Vagina (tissue), 2 donors: ENCODE measurements around the gene MIER3. TPM values are rescaled to one million over a fixed set of nuclear protein-coding genes. Genes with fewer than 3 reads are reported as not detected.

Experiments used
- DNase-seq, 2 donors: peaks; one replicate each; pipeline ENCODE4 v3.0.0-alpha.2; 2017; ENCODE audit errors: extremely low spot score in 2 of 2
- H3K27ac ChIP-seq: fragments of 200-600 bp; sonication (generic); one replicate; pipeline ENCODE4 v1.5.1; 2019
- H3K27me3 ChIP-seq: fragments of 200-600 bp; sonication (generic); one replicate; pipeline ENCODE4 v1.5.1; 2019
- H3K36me3 ChIP-seq, 2 donors: fragments of 200-600 bp; sonication (generic); one replicate each; pipeline ENCODE4 v1.5.1; 2017 to 2019
- H3K4me1 ChIP-seq: fragments of 200-600 bp; sonication (generic); one replicate; pipeline ENCODE4 v1.5.1; 2019
- H3K4me3 ChIP-seq, 2 donors: fragments of 200-600 bp; sonication (generic); 1 replicate in 1 of 2; 2 replicates in 1 of 2; pipeline ENCODE4 v1.5.1; 2016 to 2019
- H3K9me3 ChIP-seq: fragments of 200-600 bp; sonication (generic); one replicate; pipeline ENCODE4 v1.5.1; 2019
- CTCF ChIP-seq, 3 experiments: fragments of 450-650 bp in 2 of 3; fragments of 200-600 bp in 1 of 3; sonication (generic) in 1 of 3; IDR thresholded peaks; one replicate each; pipeline ENCODE4 v1.5.1; 2017 to 2019; ENCODE audit warnings: antibody characterized with exemption in 3 of 3, mild to moderate bottlenecking in 2 of 3, moderate library complexity in 2 of 3
- POLR2A ChIP-seq, 2 donors: fragments of 450-650 bp; IDR thresholded peaks; one replicate each; pipeline ENCODE4 v1.6.1; 2017; ENCODE audit warnings: antibody characterized with exemption in 2 of 2, mild to moderate bottlenecking in 2 of 2, moderate library complexity in 2 of 2
- POLR2AphosphoS5 ChIP-seq, 2 donors: sonication (generic); formaldehyde crosslinking; IDR thresholded peaks; one replicate each; pipeline ENCODE4 v1.9.0; 2017; ENCODE audit warnings: antibody characterized with exemption in 2 of 2, mild to moderate bottlenecking in 2 of 2, low read depth in 1 of 2; ENCODE audit not compliant: insufficient read depth in 1 of 2
- intact Hi-C: fragments of 100-400 bp; cut with DNase I; formaldehyde crosslinking; loops from one replicate; pipeline ENCODE4 v1.15.1; 2023
- total RNA-seq: library from RNA; depleted of rRNA; stranded (reverse); fragments of >200 nt; gene quantifications from one replicate; pipeline ENCODE4 v1.2.3, GENCODE V29; 2016

Gene MIER3
- total RNA-seq, 1 donor from 2014 or later, result 16.0 TPM

DNA sequence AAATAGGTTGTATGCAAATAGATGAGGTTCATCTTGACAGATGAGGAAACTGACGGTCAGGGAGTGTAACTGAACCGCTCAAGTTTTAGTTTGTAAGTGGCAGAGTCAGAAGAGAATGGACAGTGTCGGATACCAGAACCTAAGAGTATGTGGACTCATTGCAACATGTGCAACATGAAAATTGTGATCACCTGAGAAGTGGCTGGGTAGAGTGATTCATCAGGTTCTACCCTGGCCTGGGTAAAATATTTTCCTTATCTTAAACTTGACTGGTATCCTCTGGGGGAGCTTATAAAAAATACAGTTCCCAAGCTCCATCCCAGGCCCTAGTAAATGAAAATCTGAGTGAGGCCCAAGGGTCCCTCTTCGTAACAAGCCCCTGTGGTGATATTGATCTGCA is 35.2 kb upstream of the MIER3 start:
- intact Hi-C loops, result no loop called here
- no peak for DNase-seq
- no peak for TF ChIP-seq CTCF (IDR thresholded peaks at IDR 0.05)
- no peak for TF ChIP-seq POLR2AphosphoS5 (IDR thresholded peaks at IDR 0.05; ENCODE audit: insufficient read depth in 1 of 2, low read depth in 1 of 2)
- no peak for TF ChIP-seq POLR2A (IDR thresholded peaks at IDR 0.05)
- H3K27ac ChIP-seq, result no peak overlapping the region
- no peaks in the 10 kb centered on the region for H3K4me1 ChIP-seq
- no peak overlapping the region for H3K4me3 ChIP-seq
- H3K9me3 ChIP-seq, result no peaks in the 10 kb centered on the region
- H3K36me3 ChIP-seq, result no peaks in the 10 kb centered on the region
- no peaks in the 10 kb centered on the region for H3K27me3 ChIP-seq

DNA sequence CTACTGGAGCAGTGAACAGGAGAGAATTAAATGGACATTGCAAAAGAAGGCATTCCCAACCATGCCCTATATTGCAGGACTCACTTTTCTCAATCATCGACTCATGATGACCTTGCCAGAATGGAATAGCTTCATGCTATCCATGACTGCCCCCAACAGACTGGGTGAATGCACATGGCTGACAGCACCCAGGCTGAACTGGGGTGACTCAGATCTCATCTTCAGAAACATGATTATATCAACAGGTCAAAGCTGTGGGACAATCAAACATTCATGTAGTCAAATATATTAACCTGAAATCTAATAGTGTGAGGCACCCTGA is 34.7 kb upstream of the MIER3 start:
- intact Hi-C loops, result no loop called here
- Histone ChIP-seq H3K4me1 (no peaks in the 10 kb centered on the region), H3K4me3 (no peak overlapping the region), H3K36me3 (no peaks in the 10 kb centered on the region), H3K27ac (no peak overlapping the region), H3K9me3 (no peaks in the 10 kb centered on the region), H3K27me3 (no peaks in the 10 kb centered on the region)
- no peak for DNase-seq
- TF ChIP-seq POLR2A (IDR thresholded peaks at IDR 0.05), result no peak
- TF ChIP-seq POLR2AphosphoS5 (IDR thresholded peaks at IDR 0.05; ENCODE audit: insufficient read depth in 1 of 2, low read depth in 1 of 2), result no peak
- TF ChIP-seq CTCF (IDR thresholded peaks at IDR 0.05), result no peak

DNA sequence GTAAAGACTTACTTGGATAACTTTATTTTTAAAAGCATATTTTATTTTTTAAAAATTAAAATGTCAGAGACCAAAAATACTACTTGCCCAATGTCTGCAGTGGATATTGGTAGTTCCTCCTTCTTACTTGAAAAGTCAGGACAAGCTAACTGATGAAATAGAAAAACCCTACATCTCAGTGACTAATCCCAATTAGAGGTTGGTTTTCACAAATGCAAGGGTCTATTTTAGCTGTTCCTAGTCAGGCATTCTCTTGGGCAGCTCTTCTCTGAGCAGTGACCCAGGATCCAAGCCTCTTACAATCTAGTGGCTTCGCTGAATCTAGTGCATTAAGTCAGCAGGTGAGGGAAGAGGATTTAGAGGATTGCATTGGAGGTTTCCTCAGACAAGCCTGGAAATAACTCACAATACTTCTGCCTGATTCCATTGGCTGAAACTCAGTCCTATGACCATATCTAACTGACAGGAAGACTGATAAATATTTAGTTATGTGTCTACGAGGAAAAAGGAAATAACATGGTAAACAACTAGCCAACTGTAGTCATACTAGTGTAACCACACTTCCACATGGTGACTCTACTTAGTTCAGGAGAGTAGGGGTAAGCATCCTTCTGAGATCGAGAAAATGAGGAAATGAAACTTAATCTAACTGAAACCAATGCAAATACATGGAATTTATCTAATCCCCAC is 34.2 kb upstream of the MIER3 start:
- no peaks in the 10 kb centered on the region for H3K4me1 ChIP-seq
- intact Hi-C loops, result no loop called here
- H3K27me3 ChIP-seq, result no peaks in the 10 kb centered on the region
- no peaks in the 10 kb centered on the region for H3K36me3 ChIP-seq
- H3K9me3 ChIP-seq, result no peaks in the 10 kb centered on the region
- no peak overlapping the region for H3K27ac ChIP-seq
- TF ChIP-seq POLR2AphosphoS5 (IDR thresholded peaks at IDR 0.05; ENCODE audit: insufficient read depth in 1 of 2, low read depth in 1 of 2) (no peak), POLR2A (IDR thresholded peaks at IDR 0.05) (no peak), CTCF (IDR thresholded peaks at IDR 0.05) (no peak)
- no peak overlapping the region for H3K4me3 ChIP-seq
- no peak for DNase-seq

DNA sequence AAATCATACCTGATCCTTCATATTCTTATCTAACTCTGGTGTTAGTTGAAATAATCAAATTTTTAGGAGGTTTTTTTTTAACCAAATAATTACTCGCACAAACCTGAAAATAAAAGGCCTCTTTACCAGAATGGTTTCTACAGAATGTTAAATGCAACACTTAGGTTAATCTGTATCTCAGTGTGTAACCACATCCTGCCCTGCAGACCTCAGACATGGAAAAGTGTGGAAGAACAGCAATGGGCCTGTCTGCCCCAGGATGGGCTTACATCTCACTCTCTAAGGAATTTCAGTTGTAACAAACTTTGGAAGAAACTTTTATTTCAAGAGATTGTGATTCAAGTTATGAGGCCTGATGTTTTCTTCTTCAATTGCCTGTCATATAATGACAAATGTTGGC is 32.5 kb upstream of the MIER3 start:
- no peak for DNase-seq
- intact Hi-C loops, result no loop called here

More for the DNA sequence above, 32.5 kb upstream of the MIER3 start:
- TF ChIP-seq POLR2A (IDR thresholded peaks at IDR 0.05) (no peak), CTCF (IDR thresholded peaks at IDR 0.05) (no peak), POLR2AphosphoS5 (IDR thresholded peaks at IDR 0.05; ENCODE audit: insufficient read depth in 1 of 2, low read depth in 1 of 2) (no peak)
- Histone ChIP-seq H3K4me1 (no peaks in the 10 kb centered on the region), H3K27ac (no peak overlapping the region), H3K27me3 (no peaks in the 10 kb centered on the region), H3K4me3 (no peak overlapping the region), H3K36me3 (no peaks in the 10 kb centered on the region), H3K9me3 (no peaks in the 10 kb centered on the region)
